Loucy (cell line): ENCODE measurements around the gene TOP3B.

ENCODE experiments used
- H2AFZ ChIP-seq: fragments of 200-600 bp; sonication (generic); 2 replicates; pipeline ENCODE4 v1.6.0; 2016; ENCODE audit warnings: antibody characterized with exemption, mild to moderate bottlenecking, low read length, moderate library complexity
- H3F3A ChIP-seq: fragments of 200-600 bp; 2 replicates; pipeline ENCODE4 v1.6.0; 2016; ENCODE audit warnings: antibody characterized with exemption, low read depth, mild to moderate bottlenecking
- H3K27me3 ChIP-seq: fragments of 200-600 bp; sonication (generic); 2 replicates; pipeline ENCODE4 v1.6.1; 2014; ENCODE audit warnings: low read length, mild to moderate bottlenecking; ENCODE audit not compliant: insufficient read depth, poor library complexity, severe bottlenecking
- H3K36me3 ChIP-seq: fragments of 200-600 bp; sonication (generic); 2 replicates; pipeline ENCODE4 v1.6.1; 2016; ENCODE audit warnings: low read length; ENCODE audit not compliant: insufficient read depth
- H3K4me1 ChIP-seq: fragments of 200-600 bp; sonication (generic); 2 replicates; pipeline ENCODE4 v1.5.1; 2014; ENCODE audit warnings: low read length, mild to moderate bottlenecking; ENCODE audit not compliant: insufficient read depth, poor library complexity, severe bottlenecking
- H3K4me2 ChIP-seq: fragments of 200-600 bp; sonication (generic); 2 replicates; pipeline ENCODE4 v1.6.0; 2014; ENCODE audit warnings: antibody characterized with exemption, low read length, low read depth, mild to moderate bottlenecking; ENCODE audit not compliant: poor library complexity, severe bottlenecking
- H3K4me3 ChIP-seq: fragments of 200-600 bp; sonication (generic); 2 replicates; pipeline ENCODE4 v1.5.1; 2014; ENCODE audit warnings: low read length, mild to moderate bottlenecking, mixed read lengths; ENCODE audit not compliant: poor library complexity, severe bottlenecking
- H3K79me2 ChIP-seq: fragments of 200-600 bp; sonication (generic); 2 replicates; pipeline ENCODE4 v1.6.1; 2014; ENCODE audit warnings: low read length; ENCODE audit not compliant: insufficient read depth
- H3K9ac ChIP-seq: fragments of 200-600 bp; sonication (generic); 2 replicates; pipeline ENCODE4 v1.6.0; 2014; ENCODE audit warnings: mild to moderate bottlenecking, low read depth, low read length, moderate library complexity; ENCODE audit not compliant: poor library complexity, severe bottlenecking
- H3K9me2 ChIP-seq: fragments of 200-600 bp; sonication (generic); replicated peaks from 2 replicates; pipeline ENCODE4 v1.6.1; 2016; ENCODE audit warnings: low read depth, low read length, mixed read lengths
- H3K9me3 ChIP-seq: fragments of 200-600 bp; sonication (generic); 2 replicates; pipeline ENCODE4 v1.6.1; 2014; ENCODE audit warnings: mild to moderate bottlenecking, antibody characterized with exemption, low read length, low read depth; ENCODE audit not compliant: insufficient read depth
- H4K20me1 ChIP-seq: fragments of 200-600 bp; sonication (generic); 2 replicates; pipeline ENCODE4 v1.6.0; 2014; ENCODE audit warnings: antibody characterized with exemption, low read length, mild to moderate bottlenecking; ENCODE audit not compliant: insufficient read depth, poor library complexity, severe bottlenecking
- CTCF ChIP-seq: fragments of 200-600 bp; sonication (generic); conservative IDR thresholded peaks from 2 replicates; pipeline ENCODE4 v1.5.1; 2014; ENCODE audit warnings: mild to moderate bottlenecking, antibody characterized with exemption, low read length
- EZH2phosphoT487 ChIP-seq: fragments of 200-600 bp; IDR thresholded peaks from 2 replicates; pipeline ENCODE4 v1.6.1; 2018; ENCODE audit warnings: antibody characterized with exemption, mild to moderate bottlenecking, moderate library complexity, borderline replicate concordance

Gene TOP3B

DNA sequence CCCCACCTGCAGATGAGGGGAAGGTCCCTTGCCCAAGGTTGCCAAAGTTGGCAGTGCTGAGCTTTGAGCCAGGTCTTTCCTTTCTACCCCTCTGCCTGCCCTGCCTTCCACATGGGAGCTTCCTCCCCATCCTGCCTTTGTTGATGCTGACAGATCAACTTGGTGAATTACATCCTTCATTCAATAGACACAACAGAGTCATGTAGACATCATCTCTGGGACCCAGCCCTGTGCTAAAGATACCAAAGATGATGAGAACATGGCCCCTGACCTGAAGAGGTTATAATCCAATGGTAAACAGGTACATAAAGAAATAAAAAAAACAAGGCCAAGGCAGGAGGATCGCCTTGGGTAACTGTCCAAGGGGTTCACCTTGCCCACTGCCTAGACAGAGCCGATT lies 72.7 kb downstream of the TOP3B start:
- H3K9ac ChIP-seq, result no peak overlapping the region
- no peaks in the 10 kb centered on the region for H3K4me1 ChIP-seq
- TF ChIP-seq EZH2phosphoT487, result no peak
- TF ChIP-seq CTCF, result no peak

GRCh38 chr22:21907638-21908522 lies 74.7 kb downstream of the TOP3B start:
- no peak for TF ChIP-seq CTCF
- no peak for TF ChIP-seq EZH2phosphoT487
- Histone ChIP-seq H3K27me3 (no peaks in the 10 kb centered on the region), H3K9me2 (no peaks in the 10 kb centered on the region), H3K9me3 (no peaks in the 10 kb centered on the region), H3K79me2 (no peaks in the 10 kb centered on the region), H3F3A (no peaks in the 10 kb centered on the region), H3K4me2 (no peak overlapping the region), H3K36me3 (no peaks in the 10 kb centered on the region), H3K4me3 (no peak overlapping the region), H3K4me1 (no peaks in the 10 kb centered on the region), H3K9ac (no peak overlapping the region), H4K20me1 (no peaks in the 10 kb centered on the region), H2AFZ (no peak overlapping the region)

More for the DNA sequence above, 72.7 kb downstream of the TOP3B start:
- no peaks in the 10 kb centered on the region for H3K36me3 ChIP-seq
- no peak overlapping the region for H3K4me3 ChIP-seq
- no peaks in the 10 kb centered on the region for H3K9me2 ChIP-seq
- H3F3A ChIP-seq, result no peaks in the 10 kb centered on the region
- H2AFZ ChIP-seq, result no peak overlapping the region
- no peak overlapping the region for H3K4me2 ChIP-seq
- H3K79me2 ChIP-seq, result no peaks in the 10 kb centered on the region
- no peaks in the 10 kb centered on the region for H4K20me1 ChIP-seq
- H3K27me3 ChIP-seq, result no peaks in the 10 kb centered on the region
- no peaks in the 10 kb centered on the region for H3K9me3 ChIP-seq
